AG04449 (cell line): ENCODE results near the gene ZDHHC1.
"Not testable (repeated sequence)": the region's sequence is repeated elsewhere in the genome, so short reads cannot be mapped to it uniquely, and the experiment has no call there.

Experiments used
- CTCF ChIA-PET: fragments of 350-600 bp; formaldehyde crosslinking; extraction: SDS; loops from one replicate; lab custom pipeline; 2021; ENCODE audit warnings: antibody characterized with exemption; lab: Yijun Ruan, JAX
- POLR2A ChIA-PET: fragments of 400-600, 350-600 bp; formaldehyde crosslinking; extraction: SDS; loops from one replicate; lab custom pipeline; 2020; ENCODE audit warnings: antibody characterized with exemption, inconsistent platforms; lab: Yijun Ruan, JAX
- DNase-seq: peaks from one replicate; pipeline ENCODE4 v3.0.0-alpha.2; 2010; ENCODE audit warnings: low read depth, low spot score
- H3K4me3 ChIP-seq: 2 replicates; pipeline ENCODE4 v1.5.1; 2011; ENCODE audit warnings: low read depth, mild to moderate bottlenecking, control low read depth, low read length
- TF ChIP-seq, protein P1 (sequence below): IDR thresholded peaks from one replicate; pipeline ENCODE4 v1.5.1; 2011; ENCODE audit warnings: mild to moderate bottlenecking, moderate library complexity, low read length, control low read depth, inconsistent platforms; ENCODE audit not compliant: insufficient read depth; ENCODE audit errors: missing control alignments

The ZDHHC1 gene

GRCh38 chr16:67378642-67379041 lies 37.6 kb downstream of the ZDHHC1 start:
- TF ChIP-seq, protein P1, sequence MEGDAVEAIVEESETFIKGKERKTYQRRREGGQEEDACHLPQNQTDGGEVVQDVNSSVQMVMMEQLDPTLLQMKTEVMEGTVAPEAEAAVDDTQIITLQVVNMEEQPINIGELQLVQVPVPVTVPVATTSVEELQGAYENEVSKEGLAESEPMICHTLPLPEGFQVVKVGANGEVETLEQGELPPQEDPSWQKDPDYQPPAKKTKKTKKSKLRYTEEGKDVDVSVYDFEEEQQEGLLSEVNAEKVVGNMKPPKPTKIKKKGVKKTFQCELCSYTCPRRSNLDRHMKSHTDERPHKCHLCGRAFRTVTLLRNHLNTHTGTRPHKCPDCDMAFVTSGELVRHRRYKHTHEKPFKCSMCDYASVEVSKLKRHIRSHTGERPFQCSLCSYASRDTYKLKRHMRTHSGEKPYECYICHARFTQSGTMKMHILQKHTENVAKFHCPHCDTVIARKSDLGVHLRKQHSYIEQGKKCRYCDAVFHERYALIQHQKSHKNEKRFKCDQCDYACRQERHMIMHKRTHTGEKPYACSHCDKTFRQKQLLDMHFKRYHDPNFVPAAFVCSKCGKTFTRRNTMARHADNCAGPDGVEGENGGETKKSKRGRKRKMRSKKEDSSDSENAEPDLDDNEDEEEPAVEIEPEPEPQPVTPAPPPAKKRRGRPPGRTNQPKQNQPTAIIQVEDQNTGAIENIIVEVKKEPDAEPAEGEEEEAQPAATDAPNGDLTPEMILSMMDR: no peak
- POLR2A ChIA-PET: no interaction called here
- no peak overlapping the region for H3K4me3 ChIP-seq
- CTCF ChIA-PET: interaction anchor here (0.6 to 1.2 kb wide), 2 partner anchors 15 to 21 kb away, joined by 3 read pairs; partner anchors contain the start of gene TPPP3
- DNase-seq: no peak

DNA sequence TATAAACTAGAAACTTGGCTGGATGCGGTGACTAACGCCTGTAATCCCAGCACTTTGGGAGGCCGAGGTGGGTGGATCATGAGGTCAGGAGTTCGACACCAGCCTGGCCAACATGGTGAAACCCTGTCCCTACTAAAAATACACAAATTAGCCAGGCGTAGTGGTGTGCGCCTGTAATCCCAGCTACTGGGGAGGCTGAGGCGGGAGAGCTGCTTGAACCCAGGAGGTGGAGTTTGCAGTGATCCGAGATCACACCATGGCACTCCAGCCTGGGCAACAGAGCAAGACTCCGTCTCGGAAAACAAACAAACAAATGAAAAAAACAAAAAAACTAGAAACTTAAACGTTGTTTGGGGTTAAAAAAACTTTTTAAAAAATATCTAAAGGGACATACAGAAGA lies 40.3 kb downstream of the ZDHHC1 start:
- H3K4me3 ChIP-seq, DNase-seq, POLR2A ChIA-PET: not testable (repeated sequence)
- CTCF ChIA-PET: interaction anchor here (1.1 to 1.4 kb wide), 3 partner anchors 8 to 90 kb away, joined by 3 to 5 read pairs (median 4); no protein-coding TSS in a partner anchor

DNA sequence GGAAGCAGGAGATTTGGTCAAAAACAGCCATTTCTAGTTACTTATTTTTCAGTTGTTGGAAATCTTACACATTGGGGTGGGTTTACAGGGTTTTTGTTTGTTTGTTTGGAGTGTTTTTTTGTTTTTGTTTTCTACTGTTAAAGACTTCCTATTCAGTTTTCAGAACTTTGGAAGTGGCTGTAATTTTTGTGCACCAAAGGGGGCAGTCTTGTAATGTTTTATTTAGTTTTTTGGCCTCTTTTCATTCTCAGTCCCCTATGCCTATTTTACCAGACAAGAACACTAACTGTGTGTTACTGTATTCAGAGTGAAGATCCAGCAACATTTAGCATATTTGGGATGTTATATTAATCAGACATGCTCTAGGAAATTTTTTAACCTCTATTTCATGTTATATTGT lies 43.6 kb downstream of the ZDHHC1 start:
- ChIA-PET POLR2A (no interaction called here), CTCF (interaction anchor here (0.7 to 2.7 kb wide), 11 partner anchors 8 to 112 kb away, joined by 3 to 8 read pairs (median 5); partner anchors contain the start of gene ZDHHC1)
- no peak overlapping the region for H3K4me3 ChIP-seq
- TF ChIP-seq, protein P1: no peak
- no peak for DNase-seq

DNA sequence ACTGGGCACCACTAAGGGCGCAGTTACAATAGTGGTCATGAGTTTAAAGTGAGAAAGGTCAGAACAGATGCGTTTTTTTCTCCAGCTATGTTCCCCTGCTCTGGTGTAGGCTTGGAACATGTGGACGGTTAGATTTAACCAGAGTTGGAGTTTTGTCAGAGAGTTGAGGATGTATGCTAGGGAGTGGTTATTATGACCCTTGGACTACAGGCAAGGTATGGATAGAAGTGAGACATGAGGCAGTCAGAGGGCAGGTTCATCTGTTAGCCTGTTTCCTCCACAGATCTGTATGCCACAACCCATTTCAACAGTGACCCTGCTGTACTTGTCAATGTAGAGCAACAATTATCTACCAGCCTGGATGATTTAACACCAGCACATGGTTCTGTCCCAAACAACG lies 45.6 kb downstream of the ZDHHC1 start:
- CTCF ChIA-PET: no interaction called here
- POLR2A ChIA-PET: no interaction called here
- no peak overlapping the region for H3K4me3 ChIP-seq
- no peak for DNase-seq
- TF ChIP-seq, protein P1: no peak

GRCh38 chr16:67364600-67365235 lies 51.6 kb downstream of the ZDHHC1 start:
- TF ChIP-seq, protein P1: no peak
- no peak for DNase-seq
- ChIA-PET CTCF (interaction anchor here (1.0 kb wide), 2 partner anchors 8 to 26 kb away, joined by 3 to 4 read pairs; no protein-coding TSS in a partner anchor), POLR2A (no interaction called here)
- no peak overlapping the region for H3K4me3 ChIP-seq

DNA sequence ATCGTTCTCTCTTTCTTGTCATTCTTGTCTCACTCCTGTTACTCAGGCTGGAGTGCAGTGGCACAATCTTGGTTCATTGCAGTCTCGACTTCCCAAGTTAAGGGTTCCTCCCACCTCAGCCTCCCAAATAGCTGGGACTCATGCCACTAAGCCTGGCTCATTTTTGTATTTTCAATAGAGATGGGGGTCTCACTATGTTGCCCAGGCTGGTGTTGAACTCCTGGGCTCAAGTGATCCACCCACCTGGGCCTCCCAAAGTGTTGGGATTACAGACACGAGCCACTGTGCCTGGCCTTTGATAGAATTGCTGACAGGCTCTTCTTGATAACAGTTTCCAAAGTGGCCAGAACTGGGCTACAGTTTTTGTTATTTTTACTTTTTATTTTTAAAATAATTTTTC lies 55.2 kb downstream of the ZDHHC1 start:
- no peak overlapping the region for H3K4me3 ChIP-seq
- TF ChIP-seq, protein P1: no peak
- CTCF ChIA-PET: interaction anchor here (1.9 kb wide), 1 partner anchor 9 kb away, joined by 5 read pairs; no protein-coding TSS in a partner anchor
- POLR2A ChIA-PET: no interaction called here
- no peak for DNase-seq

DNA sequence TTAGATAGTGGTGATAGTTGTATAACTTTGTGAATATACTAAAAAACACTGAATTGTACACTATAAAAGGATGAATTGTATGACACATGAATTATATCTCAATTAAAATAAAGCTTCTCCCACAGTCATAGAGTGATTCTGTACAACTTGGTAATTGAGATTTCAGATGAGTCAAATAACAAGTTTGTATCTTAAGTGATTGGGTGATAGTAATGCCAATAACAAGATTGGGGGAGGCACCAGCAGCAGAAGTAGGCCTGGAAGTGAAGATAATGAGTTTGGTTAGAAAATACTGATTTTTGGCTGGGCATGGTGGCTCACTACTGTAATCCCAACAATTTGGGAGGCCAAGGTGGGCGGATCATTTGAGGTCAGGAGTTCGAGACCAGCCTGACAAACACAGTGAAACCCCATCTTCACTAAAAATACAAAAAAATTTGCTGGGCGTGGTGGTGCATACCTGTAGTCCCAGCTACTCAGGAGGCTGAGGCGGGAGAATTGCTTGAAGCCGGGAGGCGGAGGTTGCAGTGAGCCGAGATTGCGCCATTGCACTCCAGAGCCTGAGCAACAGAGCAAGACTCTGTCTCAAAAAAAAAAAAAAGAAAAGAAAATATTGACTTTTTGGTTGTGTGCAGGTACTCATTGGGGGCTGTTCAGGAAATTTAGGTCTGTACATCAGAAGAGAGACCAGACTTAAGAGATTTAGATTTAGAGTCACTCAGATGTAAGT lies 56.6 kb downstream of the ZDHHC1 start:
- POLR2A ChIA-PET, DNase-seq: not testable (repeated sequence)

More for the DNA sequence above, 56.6 kb downstream of the ZDHHC1 start:
- not testable (repeated sequence) for H3K4me3 ChIP-seq
- CTCF ChIA-PET: interaction anchor here (1.6 to 3.9 kb wide), 2 partner anchors 13 to 28 kb away, joined by 4 to 16 read pairs; no protein-coding TSS in a partner anchor
